IPS-20b (cell line): ENCODE results near the gene FOSL1.
"Not testable (repeated sequence)": the region's sequence is repeated elsewhere in the genome, so short reads cannot be mapped to it uniquely, and the experiment has no call there.

Experiments used
- H3K27ac ChIP-seq: one replicate; pipeline ENCODE4 v1.5.1; 2013; ENCODE audit warnings: low read length
- H3K27me3 ChIP-seq: 2 replicates; pipeline ENCODE4 v1.6.1; 2013; ENCODE audit warnings: mild to moderate bottlenecking, low read length, inconsistent platforms; ENCODE audit not compliant: insufficient read depth
- H3K36me3 ChIP-seq: 2 replicates; pipeline ENCODE4 v1.6.1; 2013; ENCODE audit warnings: low read depth, mild to moderate bottlenecking, inconsistent platforms, low read length, moderate library complexity; ENCODE audit not compliant: insufficient read depth
- H3K4me1 ChIP-seq: 2 replicates; pipeline ENCODE4 v1.6.1; 2013; ENCODE audit warnings: mild to moderate bottlenecking, control low read depth, inconsistent platforms, low read length, moderate library complexity; ENCODE audit not compliant: insufficient read depth
- H3K4me3 ChIP-seq: 2 replicates; pipeline ENCODE4 v1.5.1; 2013; ENCODE audit warnings: mild to moderate bottlenecking, low read length, inconsistent platforms
- H3K9ac ChIP-seq: 2 replicates; pipeline ENCODE4 v1.6.1; 2013; ENCODE audit warnings: low read depth, mild to moderate bottlenecking, inconsistent platforms, low read length, moderate library complexity
- H3K9me3 ChIP-seq: 2 replicates; pipeline ENCODE4 v1.6.1; 2013; ENCODE audit warnings: mild to moderate bottlenecking, low read depth, low read length, inconsistent platforms; ENCODE audit not compliant: insufficient read depth

FOSL1 gene

GRCh38 chr11:65851811-65852507 lies 48.2 kb downstream of the FOSL1 start:
- Histone ChIP-seq H3K36me3 (peaks cover 49% of the 10 kb centered on the region), H3K4me3 (no peak overlapping the region), H3K27ac (no peak overlapping the region), H3K27me3 (no peaks in the 10 kb centered on the region), H3K4me1 (no peaks in the 10 kb centered on the region), H3K9me3 (no peaks in the 10 kb centered on the region), H3K9ac (no peak overlapping the region)

- no peak overlapping the region for H3K27ac ChIP-seq
- peaks cover 42% of the 10 kb centered on the region for H3K36me3 ChIP-seq
- H3K9ac ChIP-seq: no peak overlapping the region
- no peaks in the 10 kb centered on the region for H3K4me1 ChIP-seq
- H3K9me3 ChIP-seq: no peaks in the 10 kb centered on the region
- no peaks in the 10 kb centered on the region for H3K27me3 ChIP-seq
- H3K4me3 ChIP-seq: no peak overlapping the region
Observed at GRCh38 chr11:65851083-65851579, 49.1 kb downstream of the FOSL1 start.

DNA sequence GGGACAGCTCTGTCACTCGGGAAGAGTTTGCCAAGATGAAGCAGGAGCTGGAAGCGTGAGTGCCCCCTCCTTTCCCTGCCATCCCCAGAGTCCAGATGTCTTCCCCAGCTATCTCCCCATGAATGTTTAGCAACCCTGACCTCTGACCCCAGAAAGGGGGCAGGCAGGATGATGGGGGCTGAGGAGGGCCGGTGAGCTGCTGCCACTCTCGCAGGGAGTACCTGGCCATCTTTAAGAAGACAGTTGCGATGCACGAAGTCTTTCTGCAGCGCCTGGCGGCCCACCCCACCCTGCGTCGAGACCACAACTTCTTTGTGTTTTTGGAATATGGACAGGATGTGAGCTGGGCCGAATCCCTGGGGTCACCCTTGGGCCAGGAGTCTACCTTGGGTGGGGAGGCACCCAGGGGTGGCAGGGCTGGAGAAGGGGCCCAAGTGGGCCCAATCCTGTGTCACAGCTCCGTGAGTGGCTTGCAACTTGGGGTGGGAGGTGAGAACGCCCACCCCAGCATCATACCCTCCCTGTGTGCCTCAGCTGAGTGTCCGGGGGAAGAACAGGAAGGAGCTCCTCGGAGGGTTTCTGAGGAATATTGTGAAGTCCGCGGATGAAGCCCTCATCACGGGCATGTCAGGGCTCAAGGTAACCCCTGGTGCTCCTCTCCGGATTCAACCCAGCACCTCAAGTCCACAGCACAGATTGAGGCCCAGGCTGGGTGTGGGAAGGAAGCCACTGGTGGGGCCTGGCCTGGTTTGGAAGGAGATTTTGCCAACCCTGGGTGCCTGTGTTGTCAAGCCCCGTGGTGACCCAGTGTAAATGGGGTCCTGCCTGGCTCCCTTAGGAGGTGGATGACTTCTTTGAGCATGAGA lies 49.7 kb downstream of the FOSL1 start:
- no peaks in the 10 kb centered on the region for H3K4me1 ChIP-seq
- H3K9ac ChIP-seq: no peak overlapping the region
- no peak overlapping the region for H3K27ac ChIP-seq
- no peaks in the 10 kb centered on the region for H3K27me3 ChIP-seq
- H3K36me3 ChIP-seq: peaks cover 35% of the 10 kb centered on the region
- H3K9me3 ChIP-seq: no peaks in the 10 kb centered on the region
- H3K4me3 ChIP-seq: no peak overlapping the region

GRCh38 chr11:65849771-65850216 lies 50.4 kb downstream of the FOSL1 start:
- H3K27ac ChIP-seq: no peak overlapping the region
- H3K4me3 ChIP-seq: no peak overlapping the region
- H3K9me3 ChIP-seq: no peaks in the 10 kb centered on the region
- no peak overlapping the region for H3K9ac ChIP-seq
- H3K4me1 ChIP-seq: no peaks in the 10 kb centered on the region
- no peaks in the 10 kb centered on the region for H3K27me3 ChIP-seq
- peaks cover 29% of the 10 kb centered on the region for H3K36me3 ChIP-seq

GRCh38 chr11:65849366-65849765 lies 50.8 kb downstream of the FOSL1 start:
- Histone ChIP-seq H3K9me3 (no peaks in the 10 kb centered on the region), H3K36me3 (peaks cover 25% of the 10 kb centered on the region), H3K9ac (no peak overlapping the region), H3K27me3 (no peaks in the 10 kb centered on the region), H3K4me3 (no peak overlapping the region), H3K4me1 (no peaks in the 10 kb centered on the region), H3K27ac (no peak overlapping the region)

GRCh38 chr11:65848693-65849092 lies 51.5 kb downstream of the FOSL1 start:
- peaks cover 18% of the 10 kb centered on the region for H3K36me3 ChIP-seq
- H3K27me3 ChIP-seq, H3K9ac ChIP-seq, H3K4me3 ChIP-seq, H3K4me1 ChIP-seq, H3K27ac ChIP-seq, H3K9me3 ChIP-seq: not testable (repeated sequence)

DNA sequence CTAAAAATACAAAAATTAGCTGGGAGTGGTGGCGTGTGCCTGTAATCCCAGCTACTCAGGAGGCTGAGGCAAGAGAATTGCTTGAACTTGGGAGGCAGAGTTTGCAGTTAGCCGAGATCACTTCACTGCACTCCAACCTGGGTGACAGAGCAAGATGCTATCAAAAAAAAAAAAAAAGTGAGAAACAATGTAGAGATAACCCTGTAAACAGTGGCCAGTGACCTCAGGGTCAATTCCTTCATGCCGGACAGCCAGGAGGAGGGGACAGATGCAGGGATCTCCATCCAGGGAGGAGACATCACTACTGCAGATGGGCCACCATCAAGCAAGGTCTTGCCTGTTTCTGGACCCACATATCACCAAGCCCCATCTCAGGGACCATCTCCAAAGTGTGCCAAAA lies 52.4 kb downstream of the FOSL1 start:
- no peak overlapping the region for H3K4me3 ChIP-seq
- H3K36me3 ChIP-seq: peaks cover 8% of the 10 kb centered on the region; the same call in 1 of the 2 replicates
- H3K27ac ChIP-seq: no peak overlapping the region

DNA sequence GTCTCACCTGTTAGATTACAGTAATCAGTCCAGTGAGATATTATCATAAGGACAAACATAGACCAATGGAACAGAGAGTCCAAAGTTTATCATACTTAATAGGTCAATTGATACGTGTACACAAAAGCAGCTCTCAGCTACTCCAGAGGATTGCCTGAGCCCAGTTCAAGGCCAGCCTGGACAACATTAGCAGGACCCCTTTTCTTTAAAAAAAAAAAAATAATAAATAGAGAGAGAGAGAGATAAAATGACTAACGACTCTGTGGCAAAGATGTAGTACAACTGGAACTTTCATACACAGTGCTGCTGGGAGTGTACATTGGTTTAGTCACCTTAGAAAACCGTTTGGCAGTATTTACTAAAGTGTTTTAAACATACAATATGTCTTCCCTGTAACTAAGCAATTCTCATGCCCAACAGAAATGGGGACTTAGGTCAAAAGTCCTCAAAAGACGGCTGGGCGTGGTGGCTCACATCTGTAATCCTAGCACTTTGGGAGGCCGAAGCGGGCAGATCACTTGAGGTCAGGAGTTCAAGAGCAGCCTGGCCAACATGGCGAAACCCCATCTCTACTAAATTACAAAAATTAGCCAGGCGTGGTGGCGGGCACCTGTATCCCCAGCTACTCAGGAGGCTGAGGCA lies 55.8 kb downstream of the FOSL1 start:
- Histone ChIP-seq H3K9ac (no peak overlapping the region), H3K36me3 (no peaks in the 10 kb centered on the region), H3K27ac (no peak overlapping the region), H3K27me3 (no peaks in the 10 kb centered on the region), H3K9me3 (no peaks in the 10 kb centered on the region), H3K4me3 (no peak overlapping the region), H3K4me1 (no peaks in the 10 kb centered on the region)

More for the DNA sequence above, 52.4 kb downstream of the FOSL1 start:
- Histone ChIP-seq H3K4me1 (no peaks in the 10 kb centered on the region), H3K9me3 (no peaks in the 10 kb centered on the region), H3K27me3 (no peaks in the 10 kb centered on the region), H3K9ac (no peak overlapping the region)

GRCh38 chr11:65843811-65844210 lies 56.4 kb downstream of the FOSL1 start:
- H3K36me3 ChIP-seq: no peaks in the 10 kb centered on the region
- no peak overlapping the region for H3K27ac ChIP-seq
- H3K4me1 ChIP-seq: no peaks in the 10 kb centered on the region
- H3K27me3 ChIP-seq: no peaks in the 10 kb centered on the region
- H3K9me3 ChIP-seq: no peaks in the 10 kb centered on the region
- no peak overlapping the region for H3K9ac ChIP-seq
- H3K4me3 ChIP-seq: no peak overlapping the region

DNA sequence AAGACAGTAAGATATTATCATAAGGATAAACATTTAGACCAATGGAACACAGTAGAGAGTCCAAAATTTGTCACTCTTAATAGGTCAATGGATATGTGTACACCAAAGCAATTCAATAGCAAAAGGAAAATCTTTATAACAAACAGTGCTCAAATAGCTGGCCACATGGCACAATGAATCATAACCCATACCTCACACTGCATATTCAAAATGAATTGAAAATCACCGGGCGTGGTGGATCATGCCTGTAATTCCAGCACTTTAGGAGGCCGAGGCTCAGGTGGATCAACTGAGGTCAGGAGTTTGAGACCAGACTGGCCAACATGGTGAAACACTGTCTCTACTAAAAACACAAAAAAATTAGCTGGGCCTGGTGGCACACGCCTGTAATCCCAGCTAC lies 58.0 kb downstream of the FOSL1 start:
- no peaks in the 10 kb centered on the region for H3K9me3 ChIP-seq
- H3K4me1 ChIP-seq: no peaks in the 10 kb centered on the region
- H3K27me3 ChIP-seq: no peaks in the 10 kb centered on the region
- H3K36me3 ChIP-seq: no peaks in the 10 kb centered on the region
- no peak overlapping the region for H3K27ac ChIP-seq
- no peak overlapping the region for H3K4me3 ChIP-seq
- no peak overlapping the region for H3K9ac ChIP-seq
